C4-2B (cell line): ENCODE data around the gene VTI1A.

ENCODE experiments used
- CTCF ChIP-seq: fragments of 450-650 bp; conservative IDR thresholded peaks from 2 replicates; pipeline ENCODE4 v1.5.1; 2017; ENCODE audit warnings: mild to moderate bottlenecking
- ZFX ChIP-seq: fragments of 450-650 bp; IDR thresholded peaks from 2 replicates; pipeline ENCODE4 v1.6.1; 2017

- TF ChIP-seq CTCF (no peak), ZFX (no peak)
These were observed 211.4 kb downstream of the VTI1A start for GRCh38 chr10:112658465-112658864.
